Aorta (tissue), 5 donors: ENCODE results near the gene COLQ. TPM values are rescaled to one million over a fixed set of nuclear protein-coding genes. Genes with fewer than 3 reads are reported as not detected.
"Not testable (repeated sequence)": the region's sequence is repeated elsewhere in the genome, so short reads cannot be mapped to it uniquely, and the experiment has no call there.

Source experiments
- ATAC-seq: fragments of 200-7000 bp; cut with Tn5 transposase; one replicate; pipeline ENCODE4 v1.9.1; 2022; ENCODE audit warnings: moderate library complexity; ENCODE audit not compliant: low FRiP score
- DNase-seq, 2 donors: peaks; one replicate each; pipeline ENCODE4 v3.0.0-alpha.2; 2020
- H3K27ac ChIP-seq, 2 donors: one replicate each; pipeline ENCODE4 v1.5.1; 2013; ENCODE audit warnings: low read length in 2 of 2, mild to moderate bottlenecking in 2 of 2, moderate library complexity in 2 of 2, control low read depth in 1 of 2, inconsistent platforms in 1 of 2, low read depth in 1 of 2
- H3K27me3 ChIP-seq, 2 donors: one replicate each; pipeline ENCODE4 v1.6.1; 2013; ENCODE audit warnings: control low read depth in 1 of 2, low read length in 1 of 2, mild to moderate bottlenecking in 1 of 2, moderate library complexity in 1 of 2; ENCODE audit not compliant: insufficient read depth in 2 of 2, control insufficient read depth in 1 of 2
- H3K36me3 ChIP-seq, 2 donors: one replicate each; pipeline ENCODE4 v1.6.1; 2013; ENCODE audit warnings: control low read depth in 1 of 2, low read length in 1 of 2, mild to moderate bottlenecking in 1 of 2; ENCODE audit not compliant: insufficient read depth in 2 of 2, control insufficient read depth in 1 of 2
- H3K4me1 ChIP-seq, 2 donors: one replicate each; pipeline ENCODE4 v1.6.1; 2013; ENCODE audit warnings: low read length in 2 of 2, control low read depth in 1 of 2, mild to moderate bottlenecking in 1 of 2, moderate library complexity in 1 of 2; ENCODE audit not compliant: insufficient read depth in 2 of 2, control insufficient read depth in 1 of 2
- H3K4me3 ChIP-seq, 2 donors: one replicate each; pipeline ENCODE4 v1.5.1; 2013; ENCODE audit warnings: low read length in 2 of 2, control low read depth in 1 of 2, mild to moderate bottlenecking in 1 of 2
- H3K9me3 ChIP-seq: one replicate; pipeline ENCODE4 v1.6.1; 2013; ENCODE audit warnings: mild to moderate bottlenecking, low read length; ENCODE audit not compliant: control insufficient read depth
- WGBS, 2 donors: extraction: QIAGEN DNeasy Blood & Tissue Kit; methylation state at CpG; one replicate each; pipeline ENCODE4 v1.1.7; 2013; 5-methylcytosine and 5-hydroxymethylcytosine counted together
- intact Hi-C, 2 donors: fragments of 100-400 bp; cut with DNase I; formaldehyde crosslinking; loops; one replicate each; pipeline versions ENCODE4 v1.14.2 to v1.15.0; 2022
- polyA plus RNA-seq, 2 donors: library from polyadenylated mRNA; stranded (reverse); fragments of 200-250 nt; gene quantifications; one replicate each; pipeline ENCODE4 v1.2.3, GENCODE V29; 2013
- total RNA-seq, 2 donors: library from RNA; stranded (reverse); fragmentation: NEBNext Ultra II Directional; extraction: Animal tissue kit (Norgen Biotek cat#: 25700); gene quantifications; one replicate each; pipeline ENCODE4 v1.2.1, GENCODE V29; 2021
- donor health status: healthy with polysubstance abuse.
- donor health status: Bipolar disorder and iron deficiency.
- donor health status: DM: no; HTN: no; CAD: no.
- donor health status: DM: no; HTN: no; CAD: no.
- donor health status: DM: yes; HTN: yes; CAD: no.

The COLQ gene
- total and polyA plus RNA-seq, 4 donors, result 1.8 to 18.7 (median 13.7) TPM

DNA sequence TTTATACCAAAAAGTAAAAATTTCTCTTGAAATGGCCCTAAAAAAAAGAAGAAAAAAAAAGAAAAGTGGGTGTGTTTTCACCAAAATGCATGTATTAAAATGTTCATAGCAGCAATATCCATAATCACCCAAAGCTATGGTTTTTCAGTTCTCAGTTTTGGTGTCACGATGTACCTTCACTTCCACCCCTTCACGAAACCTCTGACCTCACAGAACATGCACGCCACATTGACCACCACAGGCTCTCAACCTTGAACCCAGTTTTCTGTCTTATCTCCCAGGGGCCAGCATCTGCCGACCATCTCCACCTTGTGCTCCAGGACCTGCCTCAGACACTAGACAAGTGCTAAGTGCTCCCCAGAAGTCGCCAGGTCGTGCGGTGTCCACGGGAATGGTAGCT lies 30.4 kb downstream of the COLQ start:
- intact Hi-C loops, result no loop called here
- Histone ChIP-seq H3K4me1 (no peaks in the 10 kb centered on the region), H3K27me3 (no peaks in the 10 kb centered on the region), H3K9me3 (no peaks in the 10 kb centered on the region), H3K4me3 (no peak overlapping the region), H3K36me3 (peaks cover 0 to 7% of the 10 kb centered on the region in 2 donors), H3K27ac (no peak overlapping the region)
- ATAC-seq (no peak), DNase-seq (no peak)
- 98% methylated on average over 8 of the region's 8 CpGs for WGBS, 2 donors

DNA sequence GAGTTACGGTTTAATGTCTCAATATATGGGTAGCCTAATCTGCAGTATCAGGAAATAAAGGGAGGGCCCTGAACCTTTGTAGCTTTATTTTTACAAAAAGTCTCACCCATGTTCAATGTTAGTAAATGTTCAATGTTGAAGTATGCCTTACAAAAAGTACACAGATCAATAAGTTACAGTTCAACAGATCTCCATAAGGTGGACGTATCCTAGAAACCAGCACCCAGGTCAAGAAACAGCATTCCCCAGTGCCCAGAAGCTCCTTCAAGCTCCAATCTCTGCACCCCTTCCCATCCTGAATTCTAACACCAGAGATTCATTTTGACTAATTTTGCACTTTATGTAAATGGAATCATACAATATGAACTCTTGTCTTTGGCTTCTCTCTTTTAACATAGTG lies 31.3 kb downstream of the COLQ start:
- H3K9me3 ChIP-seq, result no peaks in the 10 kb centered on the region
- H3K27ac ChIP-seq, result no peak overlapping the region
- H3K4me3 ChIP-seq, result no peak overlapping the region
- H3K27me3 ChIP-seq, result no peaks in the 10 kb centered on the region
- intact Hi-C loops, result no loop called here
- H3K36me3 ChIP-seq, result peaks cover 0 to 9% of the 10 kb centered on the region in 2 donors
- WGBS, 2 donors, result 91 to 98% methylated on average over 2 of the region's 2 CpGs
- ATAC-seq (no peak), DNase-seq (no peak)
- H3K4me1 ChIP-seq, result no peaks in the 10 kb centered on the region

DNA sequence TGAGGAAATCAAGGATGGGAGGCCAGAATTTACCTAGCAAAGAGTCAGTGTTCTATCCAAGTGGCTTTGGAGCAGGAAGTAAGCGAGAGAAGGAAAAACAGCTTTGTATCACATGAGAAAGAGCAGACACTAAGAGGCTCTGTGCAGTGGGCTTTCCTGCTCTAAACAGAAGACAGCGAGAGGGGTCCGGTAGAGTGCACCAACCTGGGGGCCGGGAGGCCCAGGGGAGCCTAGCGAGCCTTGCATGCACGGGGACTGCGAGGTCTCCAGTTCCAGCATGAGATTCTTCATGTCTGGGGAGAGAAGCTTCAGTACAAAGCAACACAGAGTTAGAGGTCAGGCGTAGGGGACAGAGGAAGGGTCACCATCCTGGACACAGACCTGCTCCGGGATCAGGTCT lies 33.5 kb downstream of the COLQ start:
- Histone ChIP-seq H3K36me3 (peaks cover 0 to 9% of the 10 kb centered on the region in 2 donors), H3K9me3 (no peaks in the 10 kb centered on the region), H3K27ac (no peak overlapping the region), H3K4me3 (no peak overlapping the region), H3K27me3 (no peaks in the 10 kb centered on the region), H3K4me1 (no peaks in the 10 kb centered on the region)
- ATAC-seq (no peak), DNase-seq (no peak)
- intact Hi-C loops, result no loop called here
- 92 to 96% methylated on average over 9 of the region's 9 CpGs for WGBS, 2 donors

DNA sequence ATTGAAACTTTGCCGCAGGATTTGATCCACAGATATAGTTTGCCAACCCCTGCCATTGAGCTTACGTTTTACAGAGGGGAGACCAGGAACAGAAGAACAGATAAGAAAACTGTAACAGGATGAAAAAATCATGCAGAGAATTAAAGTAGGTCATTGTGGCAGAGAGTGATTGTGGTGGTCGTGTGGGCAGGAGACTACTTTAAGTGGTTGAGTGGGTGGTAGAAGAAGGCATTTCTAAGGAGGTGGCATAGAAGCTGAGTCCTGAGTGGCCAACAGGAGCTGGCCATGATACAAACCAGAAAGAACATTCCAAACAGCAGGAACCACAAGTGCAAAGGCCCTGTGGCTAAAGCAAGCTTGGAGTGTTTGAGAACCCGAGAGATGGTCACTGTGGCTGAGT lies 34.5 kb downstream of the COLQ start:
- DNase-seq (no peak), ATAC-seq (no peak)
- WGBS, 2 donors, result 90 to 95% methylated on average over 4 of the region's 4 CpGs
- no peak overlapping the region for H3K27ac ChIP-seq
- H3K36me3 ChIP-seq, result peaks cover 0 to 9% of the 10 kb centered on the region in 2 donors
- no peaks in the 10 kb centered on the region for H3K4me1 ChIP-seq
- H3K4me3 ChIP-seq, result no peak overlapping the region
- no peaks in the 10 kb centered on the region for H3K9me3 ChIP-seq
- H3K27me3 ChIP-seq, result no peaks in the 10 kb centered on the region
- intact Hi-C loops, result no loop called here

DNA sequence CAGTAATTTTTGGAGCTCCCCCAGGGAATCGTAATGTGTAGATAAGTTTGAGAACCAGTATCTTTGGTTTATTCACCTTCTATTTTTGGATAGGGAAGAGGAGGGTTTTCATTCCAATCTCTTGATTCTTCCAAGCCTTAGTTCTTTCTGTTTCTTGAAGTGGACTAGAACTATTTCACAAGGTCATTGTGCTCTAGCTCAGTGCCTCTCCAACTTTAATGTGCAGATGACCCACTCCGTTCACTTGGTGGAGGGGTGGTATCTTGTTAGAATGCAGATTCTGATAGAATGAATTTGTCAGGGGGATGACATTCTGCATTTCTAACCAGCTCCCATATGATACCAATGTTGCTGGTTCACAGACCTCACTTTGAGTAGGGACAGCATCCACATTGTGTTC lies 35.5 kb downstream of the COLQ start:
- no peak overlapping the region for H3K4me3 ChIP-seq
- H3K27ac ChIP-seq, result no peak overlapping the region
- no peaks in the 10 kb centered on the region for H3K9me3 ChIP-seq
- no peaks in the 10 kb centered on the region for H3K27me3 ChIP-seq
- DNase-seq, result no peak
- WGBS, 2 donors, result 80 to 83% methylated on average over 2 of the region's 2 CpGs
- no peak for ATAC-seq
- intact Hi-C loops, result no loop called here
- peaks cover 0 to 9% of the 10 kb centered on the region in 2 donors for H3K36me3 ChIP-seq
- no peaks in the 10 kb centered on the region for H3K4me1 ChIP-seq

DNA sequence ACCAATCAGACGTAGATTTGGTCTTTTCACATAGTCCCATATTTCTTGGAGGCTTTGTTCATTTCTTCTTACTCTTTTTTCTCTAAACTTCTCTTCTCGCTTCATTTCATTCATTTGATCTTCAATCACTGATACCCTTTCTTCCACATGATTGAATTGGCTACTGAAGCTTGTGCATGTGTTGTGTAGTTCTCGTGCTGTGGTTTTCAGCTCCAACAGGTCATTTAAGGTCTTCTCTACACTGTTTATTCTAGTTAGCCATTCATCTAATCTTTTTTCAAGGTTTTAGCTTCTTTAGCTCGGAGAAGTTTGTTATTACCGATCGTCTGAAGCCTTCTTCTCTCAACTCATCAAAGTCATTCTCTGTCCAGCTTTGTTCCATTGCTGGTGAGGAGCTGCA lies 37.0 kb downstream of the COLQ start:
- H3K9me3 ChIP-seq, H3K36me3 ChIP-seq, H3K4me3 ChIP-seq, ATAC-seq, H3K27me3 ChIP-seq, H3K27ac ChIP-seq, DNase-seq, intact Hi-C loops, H3K4me1 ChIP-seq: not testable (repeated sequence)
- 96 to 98% methylated on average over 6 of the region's 6 CpGs for WGBS, 2 donors

DNA sequence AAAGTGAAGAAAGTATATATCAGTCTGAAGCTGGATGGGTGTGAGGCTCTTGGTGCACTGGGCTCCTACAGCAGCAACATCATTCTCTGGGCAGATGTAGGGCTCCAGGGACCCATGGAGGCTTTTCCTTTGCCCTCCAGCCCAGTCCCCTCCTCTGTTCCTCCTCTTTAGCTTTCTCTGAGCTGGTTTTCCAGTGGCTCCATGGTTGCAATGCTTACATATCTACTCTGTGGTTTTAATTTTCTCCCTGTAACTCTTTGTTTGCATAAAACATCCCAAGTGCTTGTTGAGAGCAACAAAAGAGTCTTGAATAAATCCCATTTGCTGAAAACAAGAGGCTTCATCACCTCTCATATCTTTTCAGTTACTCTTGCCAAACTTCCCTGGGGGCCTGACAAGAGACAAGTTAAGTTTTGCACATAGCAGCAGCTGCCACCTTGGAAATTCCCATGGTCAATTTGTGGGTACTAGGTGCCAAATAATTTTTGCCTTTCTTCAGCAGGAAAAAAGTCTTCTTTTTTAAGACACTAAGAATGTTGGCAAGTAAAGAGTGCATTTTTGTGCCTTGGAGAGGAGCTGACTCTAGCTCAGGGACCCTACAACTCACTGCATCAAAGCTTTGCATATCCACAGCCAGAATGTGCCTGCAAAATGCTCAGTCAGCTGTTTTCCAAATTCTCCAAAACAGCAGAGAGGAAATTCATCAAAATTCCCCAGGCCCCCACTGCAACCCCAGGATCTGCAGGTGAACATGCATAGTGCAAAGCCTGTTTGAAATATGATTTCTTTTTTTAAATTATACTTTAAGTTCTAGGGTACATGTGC lies 41.9 kb downstream of the COLQ start:
- Histone ChIP-seq H3K27me3 (no peaks in the 10 kb centered on the region), H3K27ac (no peak overlapping the region), H3K9me3 (no peaks in the 10 kb centered on the region), H3K4me3 (no peak overlapping the region), H3K36me3 (no peaks in the 10 kb centered on the region), H3K4me1 (no peaks in the 10 kb centered on the region)
- DNase-seq, result no peak
- intact Hi-C loops, result loop anchor here in 1 of 2 donors (5.0 kb wide), 1 partner anchor 43 kb away; the partner anchor contains the start of gene COLQ
- ATAC-seq, result no peak

DNA sequence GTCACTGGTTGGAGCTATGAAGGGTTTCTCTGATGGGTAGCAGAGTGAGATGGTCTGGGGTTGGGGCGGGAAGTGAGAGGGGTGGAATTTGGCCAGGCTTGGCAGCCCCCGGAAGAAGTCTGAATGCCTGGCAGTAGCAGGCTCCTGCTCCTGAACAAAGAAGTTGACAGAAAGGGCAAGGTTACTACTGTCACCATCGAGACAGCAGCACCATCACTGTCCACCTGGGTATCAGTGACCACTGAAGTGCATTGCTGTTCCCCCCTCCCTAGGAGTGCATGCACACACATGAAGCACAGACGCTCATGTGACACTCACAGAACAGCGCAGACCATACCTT lies 42.9 kb downstream of the COLQ start:
- Histone ChIP-seq H3K27me3 (no peaks in the 10 kb centered on the region), H3K4me1 (no peaks in the 10 kb centered on the region), H3K36me3 (no peaks in the 10 kb centered on the region), H3K9me3 (no peaks in the 10 kb centered on the region), H3K27ac (no peak overlapping the region), H3K4me3 (no peak overlapping the region)
- no peak for DNase-seq
- 74 to 81% methylated on average over 5 of the region's 5 CpGs for WGBS, 2 donors
- no peak for ATAC-seq
- intact Hi-C loops, result loop anchor here in 1 of 2 donors (5.0 kb wide), 1 partner anchor 44 kb away; the partner anchor contains the start of gene COLQ

DNA sequence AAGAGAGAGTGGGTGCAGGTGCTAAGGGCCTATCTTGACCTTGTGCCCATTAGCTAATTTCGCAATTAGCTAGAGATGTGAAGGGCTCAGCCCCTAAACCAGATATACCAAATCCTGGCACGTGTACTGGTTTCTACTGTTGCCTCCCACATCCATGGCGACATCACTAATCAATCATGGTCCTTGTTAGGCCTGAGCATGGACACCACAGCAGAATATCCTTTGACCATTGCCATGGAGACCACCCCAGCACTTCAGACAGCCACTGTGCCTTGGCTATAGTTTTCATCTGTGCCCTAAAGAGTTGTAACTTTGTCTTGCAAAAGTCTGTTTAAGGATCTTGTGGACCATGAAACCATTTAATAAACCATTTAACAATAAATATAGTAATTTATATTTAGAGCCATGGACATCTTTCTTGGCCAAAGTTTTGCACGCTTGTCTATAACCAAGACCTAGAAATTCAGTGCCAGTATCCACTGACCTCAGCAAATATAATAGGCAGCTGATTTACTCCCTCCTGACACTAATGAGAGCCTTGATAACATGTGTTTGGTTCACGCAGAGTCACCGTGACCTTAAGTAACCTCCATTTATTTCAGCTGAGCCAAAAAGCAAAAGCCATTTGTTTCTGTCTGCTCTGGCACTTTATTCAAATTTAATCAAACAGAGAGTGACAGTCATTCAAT lies 43.4 kb downstream of the COLQ start:
- H3K4me1 ChIP-seq, result no peaks in the 10 kb centered on the region
- no peak for DNase-seq
- ATAC-seq, result no peak
- no peak overlapping the region for H3K27ac ChIP-seq
- H3K9me3 ChIP-seq, result no peaks in the 10 kb centered on the region
- intact Hi-C loops, result loop anchor here in 1 of 2 donors (5.0 kb wide), 1 partner anchor 44 kb away; the partner anchor contains the start of gene COLQ
- no peak overlapping the region for H3K4me3 ChIP-seq
- H3K36me3 ChIP-seq, result no peaks in the 10 kb centered on the region
- H3K27me3 ChIP-seq, result no peaks in the 10 kb centered on the region
- 65 to 70% methylated on average over 6 of the region's 6 CpGs for WGBS, 2 donors
